Measurements from ENCODE around the gene ASAP2.

DNA sequence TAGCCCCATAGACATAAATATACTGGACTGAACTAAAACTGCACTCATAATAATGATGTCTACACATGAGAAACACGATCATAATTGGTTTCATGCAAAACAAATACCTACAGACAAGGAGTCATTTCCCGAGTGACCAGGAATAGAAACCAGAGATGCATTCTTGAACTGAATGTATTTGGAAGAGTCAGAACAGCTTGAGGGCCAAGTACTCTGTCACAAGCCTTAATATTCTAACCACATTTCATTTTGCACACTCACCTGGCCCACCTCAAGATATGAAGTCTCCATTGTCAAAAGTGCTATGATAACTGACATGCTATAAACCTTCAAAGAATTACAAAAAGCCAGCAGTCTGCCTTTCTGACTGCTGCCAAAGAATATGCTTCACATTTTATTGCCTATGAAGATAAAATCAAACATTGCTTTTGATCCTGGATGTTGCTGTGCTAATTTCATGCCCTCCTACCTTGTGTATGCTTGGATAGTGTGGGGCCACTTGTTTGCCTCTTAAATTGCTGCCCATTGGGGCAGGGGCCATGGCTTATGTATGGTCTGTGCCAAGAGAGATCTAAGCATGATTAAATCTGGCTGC is 18.9 kb upstream of the ASAP2 start:
- TF ChIP-seq EZH2 (IDR thresholded peaks at IDR 0.05; ENCODE audit: low read length, unreplicated experiment) (no peak), EZH2phosphoT487 (IDR thresholded peaks at IDR 0.05; ENCODE audit: borderline replicate concordance, low read length) (no peak)
- TF ChIP-seq, protein P1, sequence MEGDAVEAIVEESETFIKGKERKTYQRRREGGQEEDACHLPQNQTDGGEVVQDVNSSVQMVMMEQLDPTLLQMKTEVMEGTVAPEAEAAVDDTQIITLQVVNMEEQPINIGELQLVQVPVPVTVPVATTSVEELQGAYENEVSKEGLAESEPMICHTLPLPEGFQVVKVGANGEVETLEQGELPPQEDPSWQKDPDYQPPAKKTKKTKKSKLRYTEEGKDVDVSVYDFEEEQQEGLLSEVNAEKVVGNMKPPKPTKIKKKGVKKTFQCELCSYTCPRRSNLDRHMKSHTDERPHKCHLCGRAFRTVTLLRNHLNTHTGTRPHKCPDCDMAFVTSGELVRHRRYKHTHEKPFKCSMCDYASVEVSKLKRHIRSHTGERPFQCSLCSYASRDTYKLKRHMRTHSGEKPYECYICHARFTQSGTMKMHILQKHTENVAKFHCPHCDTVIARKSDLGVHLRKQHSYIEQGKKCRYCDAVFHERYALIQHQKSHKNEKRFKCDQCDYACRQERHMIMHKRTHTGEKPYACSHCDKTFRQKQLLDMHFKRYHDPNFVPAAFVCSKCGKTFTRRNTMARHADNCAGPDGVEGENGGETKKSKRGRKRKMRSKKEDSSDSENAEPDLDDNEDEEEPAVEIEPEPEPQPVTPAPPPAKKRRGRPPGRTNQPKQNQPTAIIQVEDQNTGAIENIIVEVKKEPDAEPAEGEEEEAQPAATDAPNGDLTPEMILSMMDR (conservative IDR thresholded peaks at IDR 0.05; ENCODE audit: low read depth, low read length) = no peak
